HG03457 (cell line): ENCODE measurements around the gene PPP1R15B.

Experiments used
- ATAC-seq: cut with Tn5 transposase; IDR thresholded peaks from one replicate; pipeline ENCODE4 v1.9.1; 2021; ENCODE audit warnings: moderate number of reproducible peaks; ENCODE audit not compliant: unreplicated experiment

The PPP1R15B gene

GRCh38 chr1:204402391-204402790, 9.2 kb downstream of the PPP1R15B start:
- no peak for ATAC-seq

DNA sequence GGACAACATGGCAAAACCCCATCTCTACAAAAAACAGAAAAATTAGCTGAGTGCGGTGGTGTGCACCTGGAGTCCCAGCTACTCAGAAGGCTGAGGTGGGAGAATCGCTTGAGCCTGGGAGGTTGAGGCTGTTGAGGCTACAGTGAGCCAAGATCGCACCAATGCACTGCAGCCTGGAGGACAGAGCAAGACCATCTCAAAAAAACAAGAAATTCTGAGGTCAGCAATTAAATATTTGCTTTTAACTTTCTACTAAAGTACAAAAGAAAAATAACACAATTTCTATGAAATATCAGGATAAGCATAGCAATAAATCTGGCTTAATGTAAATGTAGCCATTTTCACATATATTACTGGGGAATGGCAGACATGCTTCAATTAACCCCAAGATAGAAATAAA, 9.9 kb downstream of the PPP1R15B start:
- no peak for ATAC-seq

- no peak for ATAC-seq
Observed at GRCh38 chr1:204400882-204401510, 10.6 kb downstream of the PPP1R15B start.

DNA sequence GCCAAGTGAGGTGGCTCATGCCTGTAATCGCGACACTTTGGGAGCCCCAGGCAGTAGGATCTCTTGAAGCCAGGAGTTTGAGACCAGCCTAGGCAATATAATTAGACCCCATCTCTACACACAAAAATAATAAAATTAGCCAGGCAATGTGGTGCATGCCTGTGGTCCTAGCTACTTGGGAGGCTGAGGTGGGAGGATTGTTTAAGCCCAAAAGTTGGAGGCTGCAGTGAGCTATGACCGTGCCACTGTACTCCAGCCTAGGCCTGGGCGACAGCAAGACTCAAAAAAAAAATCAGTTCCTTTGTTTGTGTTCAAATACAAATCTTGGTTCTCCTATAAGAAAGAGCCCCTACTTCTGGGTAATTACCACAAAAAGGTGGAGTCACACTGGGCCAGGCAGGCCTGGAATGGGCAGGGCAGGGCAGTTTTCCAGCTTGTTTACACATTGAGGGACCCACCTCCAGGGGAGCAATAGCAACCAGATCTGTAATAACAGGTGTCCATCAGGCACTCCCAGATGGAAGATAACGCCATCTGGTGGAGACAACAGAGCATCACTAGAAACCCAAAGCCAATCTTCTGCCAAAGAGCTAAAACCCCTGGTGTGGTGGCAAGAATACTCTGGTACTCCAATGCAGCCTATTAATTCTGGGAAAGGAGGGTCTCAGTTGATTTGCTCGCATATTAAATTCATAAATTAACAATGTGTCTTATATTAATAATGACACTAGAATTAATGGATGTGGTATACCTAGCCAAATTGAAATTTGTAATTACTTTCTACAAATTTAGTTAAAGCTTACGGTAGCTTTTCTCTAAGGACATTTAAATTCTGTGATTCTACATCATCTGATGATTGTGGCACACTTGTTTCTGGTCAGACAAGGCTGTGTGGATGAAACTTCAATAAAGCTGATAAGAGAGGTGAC, 13.2 kb downstream of the PPP1R15B start:
- no peak for ATAC-seq

DNA sequence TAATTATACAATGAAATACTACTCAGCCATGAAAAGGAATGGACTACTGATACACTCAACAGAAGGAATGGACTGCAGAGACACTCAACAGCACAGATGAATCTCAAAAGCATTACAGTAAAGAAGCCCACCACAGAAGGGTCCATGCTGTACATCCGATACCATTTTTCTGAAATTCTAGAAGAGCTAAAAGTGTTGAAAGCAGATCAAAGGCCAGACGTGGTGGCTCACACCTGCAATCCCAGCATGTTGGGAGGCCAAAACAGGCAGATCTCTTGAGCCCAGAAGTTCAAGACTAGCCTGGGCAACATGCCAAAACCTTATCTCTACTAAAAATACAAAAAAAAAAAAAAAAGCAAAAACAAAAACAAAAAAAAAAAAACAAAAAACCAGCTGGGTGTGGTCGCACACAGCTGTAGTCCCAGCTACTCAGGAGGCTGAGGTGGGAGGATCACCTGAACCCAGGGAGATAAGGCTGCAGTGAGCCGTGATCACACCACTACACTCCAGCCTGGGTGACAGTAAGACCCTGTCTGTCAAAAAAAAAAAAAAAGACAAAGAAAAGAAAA, 15.5 kb downstream of the PPP1R15B start:
- ATAC-seq: no peak

GRCh38 chr1:204391629-204392028, 20.0 kb downstream of the PPP1R15B start:
- ATAC-seq: no peak

DNA sequence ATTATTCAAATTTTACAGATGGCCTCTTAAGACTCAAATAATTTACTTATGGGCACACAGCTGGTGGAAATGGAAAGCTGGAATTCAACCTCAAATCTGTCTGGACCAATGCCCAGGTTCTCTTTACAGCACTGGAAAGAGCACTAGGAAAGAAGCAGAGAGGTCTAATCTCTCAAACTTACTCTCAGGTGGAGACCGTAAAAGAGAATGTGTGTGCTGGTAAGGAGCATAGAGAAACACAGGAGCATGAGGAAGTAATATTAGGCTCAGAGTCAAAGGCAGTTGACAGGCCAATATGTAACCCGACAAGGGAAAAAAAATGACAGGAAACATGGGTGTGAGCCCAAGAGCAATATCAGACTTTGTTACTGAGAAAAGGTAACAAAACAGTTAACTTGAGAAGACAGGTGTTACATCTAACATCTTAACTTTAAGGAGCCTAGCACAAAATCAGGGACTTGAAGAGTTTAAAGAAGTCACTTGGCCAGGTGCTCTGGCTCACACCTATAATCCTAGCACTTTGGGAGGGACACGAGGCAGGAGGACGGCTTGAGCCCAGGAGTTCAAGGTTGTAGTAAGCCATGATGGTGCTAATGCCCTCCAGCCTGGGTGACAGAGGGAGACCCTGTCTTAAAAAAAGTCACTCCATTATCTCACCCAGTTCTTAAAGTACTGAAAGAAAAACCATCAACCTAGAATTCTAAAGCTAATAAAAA, 20.7 kb downstream of the PPP1R15B start:
- ATAC-seq: no peak

DNA sequence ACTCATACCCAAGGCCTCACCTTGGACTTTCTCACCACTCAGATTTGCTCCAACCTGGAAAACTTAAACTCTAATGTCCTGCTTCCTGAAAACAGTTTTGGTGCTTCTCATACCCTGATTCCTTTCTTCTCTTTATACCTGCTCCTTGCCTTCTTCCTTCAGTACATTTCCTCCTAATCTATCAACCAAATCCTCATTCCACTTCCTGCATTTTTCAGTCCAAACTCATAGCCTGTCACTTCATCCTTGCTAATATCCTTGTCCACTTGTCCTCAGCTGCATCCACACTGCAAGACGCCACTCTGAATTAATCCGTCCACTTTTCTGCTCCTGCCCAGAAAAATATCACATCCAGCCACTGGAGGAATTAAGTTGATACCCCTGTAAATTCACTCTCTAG, 25.9 kb downstream of the PPP1R15B start:
- ATAC-seq: no peak

- ATAC-seq: no peak
Observed at GRCh38 chr1:204384636-204385352, 26.8 kb downstream of the PPP1R15B start.

- no peak for ATAC-seq
Observed at GRCh38 chr1:204383163-204383904, 28.3 kb downstream of the PPP1R15B start.

- ATAC-seq: no peak
Observed at GRCh38 chr1:204382714-204383083, 28.9 kb downstream of the PPP1R15B start.

DNA sequence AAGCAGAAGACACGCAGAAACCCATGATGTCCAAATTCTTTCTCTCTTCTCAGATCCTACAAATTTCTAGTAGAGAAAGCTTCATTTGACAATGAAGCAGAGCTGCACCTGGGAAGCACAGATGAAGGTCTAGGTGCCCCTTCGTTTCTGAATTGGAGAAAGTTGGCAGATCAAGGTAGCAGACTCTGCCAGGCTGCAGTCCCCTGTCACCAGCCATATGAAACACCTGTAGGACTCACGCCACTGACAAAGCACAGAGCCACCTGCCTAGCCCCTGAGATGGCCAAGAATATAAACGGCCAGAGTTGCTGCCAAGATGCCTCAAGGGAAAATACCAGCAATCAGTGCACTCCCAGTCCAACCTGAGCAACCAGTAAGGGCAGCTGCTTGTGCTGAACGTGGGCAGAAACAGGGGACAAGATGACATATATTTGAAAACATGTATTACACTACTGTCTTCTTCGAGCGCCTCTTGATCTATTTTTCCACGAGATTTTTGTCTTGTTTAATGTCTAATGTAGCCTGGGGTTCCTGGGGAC, 31.3 kb downstream of the PPP1R15B start:
- ATAC-seq: no peak

DNA sequence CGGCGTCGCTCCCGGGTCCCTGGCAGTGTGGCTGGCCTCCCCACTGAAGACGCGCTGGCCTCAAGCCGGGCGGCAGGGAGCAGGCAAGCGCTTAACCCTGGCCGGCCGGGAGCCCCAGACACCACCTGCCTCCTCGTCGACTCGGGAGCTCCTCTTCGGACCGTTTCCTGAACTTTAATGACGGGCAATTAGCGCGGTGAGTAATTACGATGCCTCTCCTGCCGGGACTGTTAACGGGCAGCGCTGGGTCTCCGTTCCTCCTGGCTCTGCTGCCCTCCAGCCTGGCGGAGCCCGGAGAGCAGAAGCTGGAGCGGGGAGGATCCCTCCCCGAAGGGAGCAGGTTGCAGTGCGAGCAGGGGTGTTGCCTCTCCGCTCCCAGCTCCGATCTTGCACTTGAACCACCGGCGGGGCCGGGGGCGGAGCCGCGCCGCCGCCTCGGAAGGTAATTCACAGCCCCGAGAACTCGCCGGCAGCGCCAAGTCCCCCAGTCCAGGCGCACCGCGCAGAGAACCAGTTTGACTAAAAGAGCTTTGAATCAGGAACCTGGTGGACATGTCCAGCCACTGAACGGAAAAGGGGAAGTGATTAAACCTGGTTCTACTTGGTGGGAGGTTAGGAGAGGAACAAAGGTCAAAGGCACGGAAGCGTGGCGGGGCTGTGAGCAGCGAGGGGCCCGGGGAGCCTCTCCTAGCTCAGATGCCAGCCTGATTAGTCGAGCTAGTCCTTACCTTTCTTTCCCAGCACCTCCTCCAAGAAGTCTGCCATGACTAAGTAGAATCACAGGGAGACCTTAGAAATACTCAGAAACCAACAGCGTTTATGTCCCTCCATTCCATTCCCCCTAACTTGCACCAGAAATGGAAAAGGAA, 33.6 kb downstream of the PPP1R15B start:
- no peak for ATAC-seq

DNA sequence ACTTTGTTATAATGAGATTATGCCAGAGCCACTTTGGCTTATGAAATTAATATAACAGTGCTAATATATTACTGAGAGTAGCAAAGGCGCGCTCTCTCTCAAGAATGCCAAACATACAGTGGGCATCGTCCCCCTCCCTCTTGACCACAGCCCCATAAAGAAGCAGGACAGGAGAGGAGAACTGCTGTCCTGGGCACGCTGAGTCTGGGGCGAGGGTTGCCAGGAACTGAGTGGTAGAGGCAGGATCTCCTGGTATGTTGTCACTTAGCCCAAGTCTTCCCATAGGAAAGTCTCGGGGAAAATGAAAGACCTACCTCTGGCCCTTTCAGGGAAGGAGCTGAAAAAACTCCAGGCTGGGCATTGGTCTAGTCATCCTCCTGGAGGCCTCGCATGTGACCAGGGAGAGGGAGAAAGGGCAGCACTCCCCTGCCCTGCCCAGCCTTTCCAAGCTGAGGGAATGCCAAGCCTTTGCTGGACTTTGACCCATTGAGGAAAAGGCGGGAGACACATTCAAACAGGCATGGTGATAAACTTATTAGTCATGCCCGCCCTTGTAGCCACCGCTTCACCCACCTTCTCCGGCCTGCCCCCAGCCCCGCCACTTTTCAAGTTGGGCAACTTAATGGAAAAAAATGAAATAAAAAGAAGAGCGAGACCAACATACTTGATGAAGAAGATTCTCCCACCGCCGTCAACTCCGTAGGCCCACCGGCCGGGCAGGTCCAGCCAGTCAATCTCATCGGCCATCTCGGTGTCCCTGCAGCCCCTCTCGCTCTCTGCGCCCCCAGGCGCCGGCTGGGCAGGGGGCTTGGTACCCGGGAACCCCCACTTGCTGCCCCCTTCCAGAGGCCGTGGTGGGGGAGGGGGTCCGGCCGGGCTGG, 34.5 kb downstream of the PPP1R15B start:
- ATAC-seq: no peak

DNA sequence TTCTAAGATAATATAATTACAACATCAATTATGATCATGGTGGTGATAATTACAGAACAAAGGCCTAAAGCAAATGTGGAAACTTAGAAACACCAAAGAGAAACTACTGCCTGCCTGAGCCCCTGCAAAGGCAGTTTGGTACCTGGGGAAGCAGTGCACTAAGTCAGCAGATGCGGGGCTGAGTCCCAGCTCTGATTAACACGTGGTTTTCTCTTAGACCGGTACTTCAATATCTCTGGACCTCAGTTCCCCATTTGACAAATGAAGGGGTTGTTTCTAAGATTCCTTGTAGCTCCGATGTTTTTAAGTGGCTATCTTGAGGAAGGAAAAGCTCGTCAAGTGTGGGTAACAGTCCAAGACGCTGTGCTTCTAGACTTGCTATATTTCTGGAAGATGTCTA, 35.2 kb downstream of the PPP1R15B start:
- ATAC-seq: no peak

- ATAC-seq: no peak
Observed at GRCh38 chr1:204373911-204374310, 37.7 kb downstream of the PPP1R15B start.

- ATAC-seq: no peak
Observed at GRCh38 chr1:204370176-204370575, 41.4 kb downstream of the PPP1R15B start.
